Mucosa of descending colon (tissue), 3 donors: ENCODE results near the gene GALNT9. TPM values are rescaled to one million over a fixed set of nuclear protein-coding genes. Genes with fewer than 3 reads are reported as not detected.
"Not testable (repeated sequence)": the region's sequence is repeated elsewhere in the genome, so short reads cannot be mapped to it uniquely, and the experiment has no call there.

ENCODE experiments used
- ATAC-seq: fragments of 200-7000 bp; cut with Tn5 transposase; one replicate; pipeline ENCODE4 v1.9.1; 2020; ENCODE audit warnings: mild to moderate bottlenecking, moderate library complexity
- DNase-seq, 3 donors: peaks; one replicate each; pipeline ENCODE4 v3.0.0-alpha.2; 2020
- H3K36me3 ChIP-seq: fragments of 200-600 bp; one replicate; pipeline ENCODE4 v1.8.0; 2021; ENCODE audit warnings: low read depth, mild to moderate bottlenecking
- H3K4me1 ChIP-seq: fragments of 200-600 bp; one replicate; pipeline ENCODE4 v1.8.0; 2021; ENCODE audit warnings: low read depth, mild to moderate bottlenecking
- H3K4me3 ChIP-seq: fragments of 200-600 bp; one replicate; pipeline ENCODE4 v1.8.0; 2021; ENCODE audit warnings: mild to moderate bottlenecking
- H3K9me3 ChIP-seq: fragments of 200-600 bp; one replicate; pipeline ENCODE4 v1.8.0; 2021; ENCODE audit warnings: mild to moderate bottlenecking
- CTCF ChIP-seq: fragments of 200-600 bp; IDR thresholded peaks from one replicate; pipeline ENCODE4 v1.8.0; 2022; ENCODE audit warnings: antibody characterized with exemption, mild to moderate bottlenecking
- intact Hi-C, 2 donors: fragments of 100-400 bp; cut with DNase I in 1 of 2; cut with micrococcal nuclease in 1 of 2; formaldehyde crosslinking; loops; one replicate each; pipeline versions ENCODE4 v1.11.0 to v1.11.1; 2022; cut with DNase I, micrococcal nuclease
- total RNA-seq, 3 donors: library from RNA; stranded (reverse); fragmentation: NEBNext Ultra II Directional in 2 of 3; extraction: Animal tissue kit (Norgen Biotek cat#: 25700) in 2 of 3; gene quantifications; one replicate each; pipeline versions ENCODE4 v1.2.1 to v1.2.4, GENCODE V29; 2021 to 2023
- donor health status: DM: no; HTN: no; CAD: no; lungs with moderate emphysema.
- donor health status: DM: no; HTN: no; CAD: no.
- donor health status: DM: no; HTN: yes; CAD: no.

Gene GALNT9
- total RNA-seq, 3 donors from 2014 or later, result 0.43 to 3.7 TPM; not detected in 1

- no peaks in the 10 kb centered on the region for H3K4me1 ChIP-seq
- no peaks in the 10 kb centered on the region for H3K36me3 ChIP-seq
- ATAC-seq (no peak), DNase-seq (peak in 1 of 3 donors; percentile 25)
- H3K4me3 ChIP-seq, result no peak overlapping the region
- intact Hi-C loops, result no loop called here
- H3K9me3 ChIP-seq, result no peaks in the 10 kb centered on the region
- no peak for TF ChIP-seq CTCF
Observed at GRCh38 chr12:132305560-132305966, 23.8 kb downstream of the GALNT9 start.

- H3K4me1 ChIP-seq, H3K36me3 ChIP-seq, H3K4me3 ChIP-seq, DNase-seq, ATAC-seq, H3K9me3 ChIP-seq, intact Hi-C loops: not testable (repeated sequence)
Observed at GRCh38 chr12:132304866-132305265, 24.5 kb downstream of the GALNT9 start.

- DNase-seq, result peak in 1 of 3 donors; percentile 7
- H3K4me3 ChIP-seq, H3K4me1 ChIP-seq, H3K9me3 ChIP-seq, H3K36me3 ChIP-seq, ATAC-seq, intact Hi-C loops: not testable (repeated sequence)
Observed at GRCh38 chr12:132303853-132304373, 25.5 kb downstream of the GALNT9 start.

- TF ChIP-seq CTCF, result no peak
- no peak for ATAC-seq
- no peaks in the 10 kb centered on the region for H3K9me3 ChIP-seq
- peak in 1 of 3 donors; percentile 24 for DNase-seq
- H3K36me3 ChIP-seq, result no peaks in the 10 kb centered on the region
- intact Hi-C loops, result no loop called here
- no peak overlapping the region for H3K4me3 ChIP-seq
- H3K4me1 ChIP-seq, result no peaks in the 10 kb centered on the region
Observed at GRCh38 chr12:132302466-132303358, 26.7 kb downstream of the GALNT9 start.

- DNase-seq (peak in 1 of 3 donors; percentile 19), ATAC-seq (no peak)
- H3K4me1 ChIP-seq, result no peaks in the 10 kb centered on the region
- no peak overlapping the region for H3K4me3 ChIP-seq
- H3K9me3 ChIP-seq, result no peaks in the 10 kb centered on the region
- TF ChIP-seq CTCF, result no peak
- no peaks in the 10 kb centered on the region for H3K36me3 ChIP-seq
- intact Hi-C loops, result no loop called here
Observed at GRCh38 chr12:132300789-132301722, 28.3 kb downstream of the GALNT9 start.

- H3K4me3 ChIP-seq, result no peak overlapping the region
- DNase-seq, result peak in 1 of 3 donors; percentile 15
- H3K36me3 ChIP-seq, result no peaks in the 10 kb centered on the region
- no peak for ATAC-seq
- TF ChIP-seq CTCF, result no peak
- H3K9me3 ChIP-seq, result no peaks in the 10 kb centered on the region
- intact Hi-C loops, result no loop called here
- no peaks in the 10 kb centered on the region for H3K4me1 ChIP-seq
Observed at GRCh38 chr12:132296063-132296462, 33.3 kb downstream of the GALNT9 start.

GRCh38 chr12:132295561-132295960 is 33.8 kb downstream of the GALNT9 start:
- H3K9me3 ChIP-seq, H3K4me1 ChIP-seq, intact Hi-C loops, H3K4me3 ChIP-seq, ATAC-seq, H3K36me3 ChIP-seq: not testable (repeated sequence)
- DNase-seq, result peak in 1 of 3 donors; percentile 29
